ENCODE results near the gene ASCC3.

DNA sequence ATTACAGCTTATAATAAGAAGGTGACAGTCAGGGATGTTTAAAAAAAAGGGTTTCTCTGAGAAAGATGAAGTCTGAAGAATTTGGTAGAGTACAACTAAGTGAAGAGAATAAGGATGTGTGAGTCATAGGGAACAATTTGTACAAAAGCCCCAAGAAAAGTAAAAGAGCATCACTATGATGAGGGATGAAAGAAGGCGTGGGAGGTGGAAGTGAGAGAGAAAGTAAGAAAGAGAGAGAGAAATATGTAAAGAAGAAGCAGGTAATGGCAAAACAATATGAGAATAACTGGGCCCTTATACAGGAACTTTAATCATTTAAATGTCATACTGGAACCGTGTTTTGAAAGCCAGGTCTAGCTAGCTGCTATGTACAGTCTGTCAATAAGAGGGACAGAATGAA lies 179.4 kb downstream of the ASCC3 start:
- TF ChIP-seq EZH2 (IDR thresholded peaks at IDR 0.05; ENCODE audit: borderline replicate concordance, insufficient read depth, low read depth, low read length, poor library complexity, severe bottlenecking), result no peak
- TF ChIP-seq, protein P1, sequence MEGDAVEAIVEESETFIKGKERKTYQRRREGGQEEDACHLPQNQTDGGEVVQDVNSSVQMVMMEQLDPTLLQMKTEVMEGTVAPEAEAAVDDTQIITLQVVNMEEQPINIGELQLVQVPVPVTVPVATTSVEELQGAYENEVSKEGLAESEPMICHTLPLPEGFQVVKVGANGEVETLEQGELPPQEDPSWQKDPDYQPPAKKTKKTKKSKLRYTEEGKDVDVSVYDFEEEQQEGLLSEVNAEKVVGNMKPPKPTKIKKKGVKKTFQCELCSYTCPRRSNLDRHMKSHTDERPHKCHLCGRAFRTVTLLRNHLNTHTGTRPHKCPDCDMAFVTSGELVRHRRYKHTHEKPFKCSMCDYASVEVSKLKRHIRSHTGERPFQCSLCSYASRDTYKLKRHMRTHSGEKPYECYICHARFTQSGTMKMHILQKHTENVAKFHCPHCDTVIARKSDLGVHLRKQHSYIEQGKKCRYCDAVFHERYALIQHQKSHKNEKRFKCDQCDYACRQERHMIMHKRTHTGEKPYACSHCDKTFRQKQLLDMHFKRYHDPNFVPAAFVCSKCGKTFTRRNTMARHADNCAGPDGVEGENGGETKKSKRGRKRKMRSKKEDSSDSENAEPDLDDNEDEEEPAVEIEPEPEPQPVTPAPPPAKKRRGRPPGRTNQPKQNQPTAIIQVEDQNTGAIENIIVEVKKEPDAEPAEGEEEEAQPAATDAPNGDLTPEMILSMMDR (IDR thresholded peaks at IDR 0.05), result no peak
